SK-N-MC (cell line): ENCODE data around the gene GRIK2.

Experiments
- EZH2 ChIP-seq: fragments of 200-600 bp; sonication (generic); IDR thresholded peaks from one replicate; pipeline ENCODE4 v1.6.1; 2017; ENCODE audit warnings: antibody characterized with exemption
- FOXP2 ChIP-seq: optimal IDR thresholded peaks from 2 replicates; pipeline ENCODE3; 2011; ENCODE audit warnings: mild to moderate bottlenecking, moderate library complexity; ENCODE audit not compliant: insufficient read depth; ENCODE audit errors: extremely low read length, control extremely low read depth
- POLR2AphosphoS5 ChIP-seq: IDR thresholded peaks from 2 replicates; pipeline ENCODE4 v1.6.1; 2012; ENCODE audit warnings: mild to moderate bottlenecking, low read depth, low read length, borderline replicate concordance

GRCh38 chr6:101422811-101423210 is 29.3 kb downstream of the GRIK2 start:
- TF ChIP-seq POLR2AphosphoS5: no peak
- TF ChIP-seq EZH2: no peak
- TF ChIP-seq FOXP2: no peak
